ENCODE measurements around the gene DUSP15.
"Not testable (repeated sequence)": the region's sequence is repeated elsewhere in the genome, so short reads cannot be mapped to it uniquely, and the experiment has no call there.

The DUSP15 gene

GRCh38 chr20:31869942-31870725 lies at the start of gene DUSP15, which contains the start of gene TTLL9:
Gene DUSP15 (minus strand): TSS chr20:31870527. CDS start chr20:31870337, 190 bp downstream.
Gene TTLL9 (plus strand): TSS chr20:31870634. CDS start chr20:31871127, 493 bp downstream.
- DNase-seq (ENCODE audit: low read depth), result no peak

- DNase-seq (ENCODE audit: low read depth), result no peak
These were observed 49.3 kb upstream of the DUSP15 start for GRCh38 chr20:31919410-31920155.

DNA sequence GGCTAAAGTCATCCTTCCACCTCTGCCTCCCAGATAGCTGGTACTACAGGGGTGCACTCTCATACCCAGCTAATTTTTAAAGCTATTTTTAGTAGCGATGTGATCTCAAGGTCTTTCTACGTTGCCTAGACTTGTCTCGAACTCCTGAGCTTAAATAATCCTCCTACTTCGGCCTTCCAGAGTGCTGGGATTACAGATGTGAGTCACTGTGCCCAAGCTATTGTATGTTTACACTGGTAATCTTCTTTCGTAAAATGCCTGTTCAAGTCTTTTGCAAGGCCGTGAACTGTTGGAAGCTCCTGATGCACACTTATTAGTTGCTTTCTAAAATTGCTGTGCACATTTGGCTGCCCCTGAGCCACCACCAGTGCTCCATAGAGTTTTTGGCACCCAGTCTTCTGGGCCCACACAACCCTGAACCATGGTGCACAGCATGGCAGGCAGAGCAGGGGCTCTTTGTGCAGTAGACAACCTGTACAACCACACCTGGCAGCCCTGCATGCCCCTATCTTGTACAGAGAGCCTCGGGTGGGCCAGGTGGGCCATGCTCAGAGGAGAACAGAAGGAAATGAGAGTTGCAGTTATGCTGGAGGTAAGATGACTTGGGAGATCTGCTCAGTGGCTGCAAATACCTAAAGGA lies 48.3 kb upstream of the DUSP15 start:
- no peak for DNase-seq (ENCODE audit: low read depth)

GRCh38 chr20:31917962-31918412 lies 47.7 kb upstream of the DUSP15 start:
- not testable (repeated sequence) for DNase-seq (ENCODE audit: low read depth)

- no peak for DNase-seq (ENCODE audit: low read depth)
These were observed 46.4 kb upstream of the DUSP15 start for GRCh38 chr20:31916708-31917107.

DNA sequence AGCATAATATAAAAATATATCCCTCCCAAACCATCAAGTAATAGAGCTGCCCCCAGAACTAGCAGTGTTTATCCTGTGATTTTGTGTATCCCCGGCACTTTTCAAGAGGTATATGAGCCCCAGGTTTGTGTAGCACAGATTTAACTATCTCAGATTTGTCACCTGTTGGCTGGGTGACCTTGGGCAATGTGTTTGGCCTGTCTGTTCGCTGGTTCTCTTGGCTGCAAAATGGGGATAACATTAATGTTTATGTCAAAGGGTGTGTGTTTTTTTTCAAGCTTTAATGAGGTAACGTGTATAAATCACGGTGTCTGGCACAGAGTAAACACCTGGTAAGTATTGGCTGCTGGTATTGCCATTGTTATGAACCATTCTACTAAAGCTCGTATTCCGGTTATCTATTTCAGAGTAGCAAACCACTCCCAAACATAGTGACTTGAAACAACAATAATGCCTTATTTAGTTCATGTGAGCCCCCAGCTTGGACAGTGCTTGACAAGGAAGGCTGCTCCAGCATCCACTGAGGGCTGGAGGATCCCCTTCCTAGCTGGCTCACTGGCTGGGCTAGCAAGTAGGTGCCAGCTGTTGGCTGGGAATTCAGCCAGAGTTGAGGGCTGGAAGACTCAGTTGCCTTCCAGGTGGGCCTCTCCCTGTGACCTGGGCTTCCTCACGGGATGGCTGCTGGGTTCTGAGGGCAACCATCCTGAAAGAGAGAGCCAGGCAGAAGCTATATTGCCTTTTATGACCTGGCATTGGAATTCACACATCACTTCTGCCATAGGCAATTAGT lies 45.4 kb upstream of the DUSP15 start:
- no peak for DNase-seq (ENCODE audit: low read depth)

- no peak for DNase-seq (ENCODE audit: low read depth)
These were observed 43.8 kb upstream of the DUSP15 start for GRCh38 chr20:31914170-31914569.

GRCh38 chr20:31913431-31914157 lies 43.3 kb upstream of the DUSP15 start:
- DNase-seq (ENCODE audit: low read depth), result no peak

GRCh38 chr20:31910071-31910803 lies 39.9 kb upstream of the DUSP15 start:
- no peak for DNase-seq (ENCODE audit: low read depth)

- no peak for DNase-seq (ENCODE audit: low read depth)
These were observed 39.1 kb upstream of the DUSP15 start for GRCh38 chr20:31909253-31910070.

- no peak for DNase-seq (ENCODE audit: low read depth)
These were observed 38.1 kb upstream of the DUSP15 start for GRCh38 chr20:31908424-31908823.

GRCh38 chr20:31908016-31908415 lies 37.7 kb upstream of the DUSP15 start:
- DNase-seq (ENCODE audit: low read depth), result no peak

GRCh38 chr20:31907046-31907445 lies 36.7 kb upstream of the DUSP15 start:
- DNase-seq (ENCODE audit: low read depth), result no peak

- no peak for DNase-seq (ENCODE audit: low read depth)
These were observed 35.7 kb upstream of the DUSP15 start for GRCh38 chr20:31906001-31906400.

DNA sequence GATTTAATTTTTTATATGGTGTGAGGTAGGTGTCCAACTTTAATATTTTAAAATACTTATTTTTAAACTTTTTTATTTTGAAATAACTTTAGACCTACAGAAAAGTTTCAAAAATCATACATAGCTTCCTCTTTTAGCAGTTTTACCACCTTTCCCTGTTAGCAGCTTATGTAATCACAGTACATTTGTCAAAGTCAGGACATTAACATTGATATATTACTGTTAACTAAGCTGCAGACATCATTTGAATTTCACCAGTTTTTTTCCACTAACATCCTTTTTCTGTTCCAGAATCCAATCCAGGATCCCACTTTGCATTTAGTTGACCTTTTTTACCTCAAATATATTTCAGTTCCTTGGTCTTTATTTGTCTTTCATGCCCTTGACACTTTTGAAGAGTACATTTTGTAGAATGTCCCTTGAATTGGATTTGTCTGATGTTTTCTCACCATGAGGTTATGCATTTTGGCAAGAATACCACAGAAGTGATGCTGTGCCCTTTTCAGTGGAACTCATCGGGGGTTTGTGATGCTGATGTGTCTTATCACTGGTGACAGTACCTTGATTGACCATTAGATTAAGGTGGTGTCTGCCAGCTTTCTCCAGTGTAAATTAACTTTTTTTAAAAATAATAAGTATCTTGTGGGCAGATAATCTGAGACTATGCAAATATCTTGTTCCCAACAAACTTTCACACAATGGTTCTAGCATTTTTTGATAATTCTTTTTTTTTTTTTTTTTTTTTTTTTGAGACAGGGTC lies 33.5 kb upstream of the DUSP15 start:
- no peak for DNase-seq (ENCODE audit: low read depth)

DNA sequence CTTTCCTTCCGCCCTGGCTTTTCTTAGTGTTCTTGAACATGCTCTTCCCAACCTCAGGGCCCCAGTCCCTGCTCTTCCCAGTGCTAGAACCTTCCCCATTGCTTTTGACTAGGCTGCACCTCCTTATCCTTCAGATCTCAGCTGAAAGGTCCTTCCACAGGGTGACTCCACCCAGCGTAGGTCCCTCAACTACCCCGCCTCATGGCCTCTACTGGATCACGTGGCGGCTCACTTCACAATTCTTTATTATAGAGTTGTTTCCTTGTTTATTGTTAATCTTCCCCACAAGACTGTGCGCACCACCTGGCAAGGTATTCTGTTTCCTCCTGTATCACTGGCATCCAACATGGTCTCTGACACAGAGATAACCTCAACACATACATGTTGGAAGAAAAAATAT lies 31.3 kb upstream of the DUSP15 start:
- DNase-seq (ENCODE audit: low read depth), result no peak

DNA sequence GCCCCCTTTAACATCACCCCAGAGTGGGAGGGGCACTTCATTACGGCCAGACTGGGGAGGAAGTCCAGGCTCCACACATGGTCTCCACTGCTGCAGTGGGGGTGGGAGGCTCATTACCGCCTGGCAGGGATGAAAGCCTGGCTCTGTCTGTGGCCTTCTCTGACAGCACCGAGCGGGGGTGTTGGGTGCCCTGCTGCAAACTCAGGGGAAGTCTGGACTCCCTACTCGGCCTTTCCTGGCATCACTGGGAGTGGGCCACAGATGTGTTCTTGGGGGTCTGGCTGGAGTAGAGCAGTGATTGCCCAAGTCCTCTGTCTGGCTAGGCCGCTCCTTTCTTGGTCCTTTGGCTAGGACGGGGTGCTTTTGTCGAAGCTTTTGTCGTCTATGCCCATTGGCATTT lies 27.2 kb upstream of the DUSP15 start:
- no peak for DNase-seq (ENCODE audit: low read depth)

DNA sequence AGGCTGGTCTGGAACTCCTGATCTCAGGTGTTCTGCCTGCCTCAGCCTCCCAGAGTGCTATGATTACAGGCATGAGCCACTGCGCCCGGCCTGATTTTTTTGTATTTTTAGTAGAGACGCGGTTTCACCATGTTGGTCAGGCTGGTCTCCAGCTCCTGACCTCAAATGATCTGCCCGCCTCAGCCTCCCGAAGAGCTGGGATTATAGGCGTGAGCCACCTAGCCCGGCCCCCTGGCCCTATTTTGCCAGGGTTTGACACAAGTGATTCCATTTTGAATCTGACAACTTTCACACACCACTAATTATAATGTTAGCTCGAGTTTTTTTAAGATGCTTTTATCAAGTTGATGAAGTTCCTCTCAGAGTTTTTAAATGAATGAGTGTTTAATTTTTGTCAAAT lies 25.7 kb upstream of the DUSP15 start:
- DNase-seq (ENCODE audit: low read depth), result no peak

Data from activated gamma-delta T cell treated with anti-CD3 and anti-CD28 coated beads, Interleukin-2, amount 50 U/mL, for 16 hours (primary cell).